Loucy (cell line): ENCODE data around the gene NOC4L.

ENCODE experiments used
- H2AFZ ChIP-seq: fragments of 200-600 bp; sonication (generic); 2 replicates; pipeline ENCODE4 v1.6.0; 2016; ENCODE audit warnings: antibody characterized with exemption, mild to moderate bottlenecking, low read length, moderate library complexity
- H3F3A ChIP-seq: fragments of 200-600 bp; 2 replicates; pipeline ENCODE4 v1.6.0; 2016; ENCODE audit warnings: antibody characterized with exemption, low read depth, mild to moderate bottlenecking
- H3K27me3 ChIP-seq: fragments of 200-600 bp; sonication (generic); 2 replicates; pipeline ENCODE4 v1.6.1; 2014; ENCODE audit warnings: low read length, mild to moderate bottlenecking; ENCODE audit not compliant: insufficient read depth, poor library complexity, severe bottlenecking
- H3K36me3 ChIP-seq: fragments of 200-600 bp; sonication (generic); 2 replicates; pipeline ENCODE4 v1.6.1; 2016; ENCODE audit warnings: low read length; ENCODE audit not compliant: insufficient read depth
- H3K4me1 ChIP-seq: fragments of 200-600 bp; sonication (generic); 2 replicates; pipeline ENCODE4 v1.5.1; 2014; ENCODE audit warnings: low read length, mild to moderate bottlenecking; ENCODE audit not compliant: insufficient read depth, poor library complexity, severe bottlenecking
- H3K4me2 ChIP-seq: fragments of 200-600 bp; sonication (generic); 2 replicates; pipeline ENCODE4 v1.6.0; 2014; ENCODE audit warnings: antibody characterized with exemption, low read length, low read depth, mild to moderate bottlenecking; ENCODE audit not compliant: poor library complexity, severe bottlenecking
- H3K4me3 ChIP-seq: fragments of 200-600 bp; sonication (generic); 2 replicates; pipeline ENCODE4 v1.5.1; 2014; ENCODE audit warnings: low read length, mild to moderate bottlenecking, mixed read lengths; ENCODE audit not compliant: poor library complexity, severe bottlenecking
- H3K79me2 ChIP-seq: fragments of 200-600 bp; sonication (generic); 2 replicates; pipeline ENCODE4 v1.6.1; 2014; ENCODE audit warnings: low read length; ENCODE audit not compliant: insufficient read depth
- H3K9ac ChIP-seq: fragments of 200-600 bp; sonication (generic); 2 replicates; pipeline ENCODE4 v1.6.0; 2014; ENCODE audit warnings: mild to moderate bottlenecking, low read depth, low read length, moderate library complexity; ENCODE audit not compliant: poor library complexity, severe bottlenecking
- H3K9me2 ChIP-seq: fragments of 200-600 bp; sonication (generic); replicated peaks from 2 replicates; pipeline ENCODE4 v1.6.1; 2016; ENCODE audit warnings: low read depth, low read length, mixed read lengths
- H3K9me3 ChIP-seq: fragments of 200-600 bp; sonication (generic); 2 replicates; pipeline ENCODE4 v1.6.1; 2014; ENCODE audit warnings: mild to moderate bottlenecking, antibody characterized with exemption, low read length, low read depth; ENCODE audit not compliant: insufficient read depth
- H4K20me1 ChIP-seq: fragments of 200-600 bp; sonication (generic); 2 replicates; pipeline ENCODE4 v1.6.0; 2014; ENCODE audit warnings: antibody characterized with exemption, low read length, mild to moderate bottlenecking; ENCODE audit not compliant: insufficient read depth, poor library complexity, severe bottlenecking
- CTCF ChIP-seq: fragments of 200-600 bp; sonication (generic); conservative IDR thresholded peaks from 2 replicates; pipeline ENCODE4 v1.5.1; 2014; ENCODE audit warnings: mild to moderate bottlenecking, antibody characterized with exemption, low read length
- EZH2phosphoT487 ChIP-seq: fragments of 200-600 bp; IDR thresholded peaks from 2 replicates; pipeline ENCODE4 v1.6.1; 2018; ENCODE audit warnings: antibody characterized with exemption, mild to moderate bottlenecking, moderate library complexity, borderline replicate concordance

NOC4L gene

GRCh38 chr12:132111654-132112304 lies 32.5 kb upstream of the NOC4L start:
- Histone ChIP-seq H4K20me1 (no peaks in the 10 kb centered on the region), H3K79me2 (no peaks in the 10 kb centered on the region), H3K4me2 (no peak overlapping the region), H3K4me1 (no peaks in the 10 kb centered on the region), H3K4me3 (no peak overlapping the region), H3F3A (no peaks in the 10 kb centered on the region), H3K9me3 (no peaks in the 10 kb centered on the region), H3K9ac (no peak overlapping the region), H3K36me3 (peaks cover 42% of the 10 kb centered on the region; the same call in 1 of the 2 replicates), H2AFZ (no peak overlapping the region), H3K9me2 (no peaks in the 10 kb centered on the region), H3K27me3 (no peaks in the 10 kb centered on the region)
- TF ChIP-seq CTCF (no peak), EZH2phosphoT487 (no peak)

- Histone ChIP-seq H3K36me3 (peaks cover 37% of the 10 kb centered on the region; the same call in 1 of the 2 replicates), H3K9ac (no peak overlapping the region)
Observed at GRCh38 chr12:132114667-132115066, 29.6 kb upstream of the NOC4L start.

GRCh38 chr12:132115500-132115899 lies 28.8 kb upstream of the NOC4L start:
- no peaks in the 10 kb centered on the region for H4K20me1 ChIP-seq
- no peaks in the 10 kb centered on the region for H3K9me3 ChIP-seq
- H2AFZ ChIP-seq: no peak overlapping the region
- H3K79me2 ChIP-seq: no peaks in the 10 kb centered on the region
- H3K4me1 ChIP-seq: no peaks in the 10 kb centered on the region
- no peak overlapping the region for H3K4me2 ChIP-seq
- no peak for TF ChIP-seq EZH2phosphoT487
- TF ChIP-seq CTCF: no peak
- no peak overlapping the region for H3K4me3 ChIP-seq
- H3K9ac ChIP-seq: no peak overlapping the region
- no peaks in the 10 kb centered on the region for H3K9me2 ChIP-seq
- H3F3A ChIP-seq: no peaks in the 10 kb centered on the region
- peaks cover 31% of the 10 kb centered on the region; the same call in 1 of the 2 replicates for H3K36me3 ChIP-seq
- H3K27me3 ChIP-seq: no peaks in the 10 kb centered on the region

More at GRCh38 chr12:132114667-132115066, 29.6 kb upstream of the NOC4L start:
- Histone ChIP-seq H4K20me1 (no peaks in the 10 kb centered on the region), H3K9me2 (no peaks in the 10 kb centered on the region), H3K4me3 (no peak overlapping the region), H3K79me2 (no peaks in the 10 kb centered on the region), H3K4me1 (no peaks in the 10 kb centered on the region), H3F3A (no peaks in the 10 kb centered on the region), H3K4me2 (no peak overlapping the region), H3K9me3 (no peaks in the 10 kb centered on the region), H3K27me3 (no peaks in the 10 kb centered on the region), H2AFZ (no peak overlapping the region)
- no peak for TF ChIP-seq CTCF
- no peak for TF ChIP-seq EZH2phosphoT487
